ENCODE results near the gene FLAD1. TPM values are rescaled to one million over a fixed set of nuclear protein-coding genes. Genes with fewer than 3 reads are reported as not detected.

Gene FLAD1
- polyA plus RNA-seq, 3 donors, result 26.1 to 34.1 (median 31.6) TPM

GRCh38 chr1:154961207-154962155 lies 21.7 kb upstream of the FLAD1 start, which contains the start of gene PYGO2:
PYGO2 (minus strand) TSS chr1:154961782; CDS start chr1:154961576, 206 bp downstream.
- peak in 7 of 11 donors; percentile 68 to 85 (median 75) for DNase-seq (ENCODE audit: extremely low read depth in 1 of 11, low read depth in 9 of 11, low spot score in 4 of 11)

DNA sequence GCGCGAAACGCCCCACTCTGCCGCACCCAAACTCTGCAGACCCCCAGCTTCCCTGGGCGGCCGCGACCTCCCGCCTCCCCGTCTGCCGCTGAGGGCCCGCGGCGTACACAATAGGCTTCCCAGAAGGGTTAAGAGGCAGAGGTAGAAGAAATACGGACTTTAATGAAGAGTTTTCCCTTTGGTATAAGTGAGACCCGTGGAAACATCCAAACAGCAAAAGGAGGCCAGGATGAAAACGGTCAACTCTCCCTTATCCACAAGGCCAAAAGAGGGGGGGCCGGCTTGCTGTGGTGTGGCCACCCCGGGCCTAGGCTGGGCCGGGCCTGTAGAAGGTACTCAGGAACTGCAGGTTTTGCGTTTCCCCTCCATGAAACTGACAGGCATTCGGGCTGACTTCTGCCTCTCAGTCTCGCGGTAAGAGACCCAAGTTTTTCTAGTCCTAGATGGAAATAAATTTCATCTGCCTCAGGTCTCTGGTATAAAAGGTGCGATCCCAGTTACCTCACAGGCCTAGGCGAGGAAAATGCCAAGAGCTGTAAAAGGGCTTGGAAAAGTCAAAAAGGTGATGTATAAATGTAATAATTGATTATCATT lies 20.9 kb upstream of the FLAD1 start:
- DNase-seq (ENCODE audit: extremely low read depth in 1 of 11, low read depth in 9 of 11, low spot score in 4 of 11), result no peak

DNA sequence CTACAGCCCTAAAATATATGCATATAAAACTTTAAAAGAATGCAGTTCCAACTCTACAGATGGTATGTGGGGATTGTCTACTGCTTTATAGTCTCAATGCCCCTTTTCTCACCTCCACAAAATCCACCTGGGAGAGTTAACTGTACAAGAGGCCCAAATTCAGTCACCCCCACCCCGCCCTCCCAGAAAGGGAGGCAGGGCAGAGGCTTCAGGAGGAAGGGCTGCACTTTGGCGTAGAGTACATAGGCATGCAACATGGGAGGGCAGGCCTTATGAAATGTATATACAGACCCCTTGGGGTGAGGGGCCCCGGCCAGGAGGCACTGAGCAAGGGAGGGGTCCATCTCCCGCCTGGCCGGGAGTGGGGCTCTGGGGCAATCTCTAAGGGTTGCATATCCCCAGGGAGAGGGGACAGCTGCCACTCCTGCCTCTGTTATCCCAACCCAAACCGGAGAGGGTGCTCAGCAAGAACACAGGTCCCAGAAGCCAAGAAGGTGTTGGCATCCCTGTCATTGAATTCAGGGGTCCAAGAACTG lies 20.3 kb upstream of the FLAD1 start:
- no peak for DNase-seq (ENCODE audit: extremely low read depth in 1 of 11, low read depth in 9 of 11, low spot score in 4 of 11)

GRCh38 chr1:154963643-154964042 lies 19.5 kb upstream of the FLAD1 start:
- DNase-seq (ENCODE audit: extremely low read depth in 1 of 11, low read depth in 9 of 11, low spot score in 4 of 11), result no peak

DNA sequence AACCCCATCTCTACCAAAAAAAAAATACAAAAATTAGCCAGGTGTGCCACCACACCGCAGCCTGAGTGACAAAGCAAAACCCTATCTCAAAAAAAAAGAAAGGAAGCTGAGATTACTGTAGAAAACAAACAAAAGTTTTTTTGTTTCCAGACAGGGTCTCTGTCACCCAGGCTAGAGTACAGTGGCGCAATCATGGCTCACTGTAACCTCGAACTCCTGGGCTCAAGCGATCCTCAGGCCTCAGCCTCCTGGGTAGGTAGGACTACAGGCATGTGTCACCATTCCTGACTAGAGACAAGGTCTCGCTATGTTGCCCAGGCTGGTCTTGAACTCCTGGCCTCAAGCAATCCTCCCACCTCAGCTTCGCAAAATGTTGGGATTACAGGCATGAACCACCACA lies 18.8 kb upstream of the FLAD1 start:
- no peak for DNase-seq (ENCODE audit: extremely low read depth in 1 of 11, low read depth in 9 of 11, low spot score in 4 of 11)

DNA sequence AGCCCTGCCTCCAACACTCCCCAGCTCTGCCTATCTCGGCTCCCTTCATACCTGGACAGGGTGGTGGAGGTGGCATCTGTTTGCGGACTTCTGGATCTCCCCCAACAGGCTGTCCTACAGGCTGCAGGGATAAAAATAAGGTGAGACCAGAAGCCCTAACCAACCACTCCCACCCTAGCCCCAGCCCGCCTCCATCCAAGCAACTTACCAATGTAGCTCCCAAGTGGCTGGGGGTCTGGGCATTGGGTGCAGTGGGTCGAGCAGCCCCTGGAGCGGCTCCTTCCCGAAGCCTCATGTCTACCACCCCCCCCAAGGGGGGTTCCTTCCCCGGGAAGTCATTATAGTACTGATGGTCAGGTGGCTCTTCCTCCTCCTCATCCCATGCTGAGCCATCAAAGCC lies 17.0 kb upstream of the FLAD1 start:
- no peak for DNase-seq (ENCODE audit: extremely low read depth in 1 of 11, low read depth in 9 of 11, low spot score in 4 of 11)

GRCh38 chr1:154967331-154967950 lies 15.7 kb upstream of the FLAD1 start:
- no peak for DNase-seq (ENCODE audit: extremely low read depth in 1 of 11, low read depth in 9 of 11, low spot score in 4 of 11)

DNA sequence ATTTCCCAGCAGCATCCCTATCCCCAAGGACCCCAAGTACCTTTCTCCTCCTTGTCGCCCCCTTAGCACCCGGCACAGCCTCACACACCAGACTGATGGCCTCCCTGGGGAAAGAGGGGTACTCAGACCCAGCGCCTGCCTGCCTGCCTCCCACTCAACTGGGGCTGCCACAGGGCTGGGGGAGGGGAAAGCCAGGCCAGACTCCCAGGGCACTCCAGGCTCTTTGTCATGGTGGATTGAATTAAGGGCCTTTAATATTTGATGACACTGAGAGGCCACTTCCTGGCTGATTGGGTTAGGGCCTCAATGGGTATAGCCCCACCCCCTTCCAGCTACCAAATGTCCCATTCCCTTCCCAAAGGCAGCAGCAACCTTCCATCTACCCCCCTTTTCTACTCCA lies 14.4 kb upstream of the FLAD1 start:
- no peak for DNase-seq (ENCODE audit: extremely low read depth in 1 of 11, low read depth in 9 of 11, low spot score in 4 of 11)

DNA sequence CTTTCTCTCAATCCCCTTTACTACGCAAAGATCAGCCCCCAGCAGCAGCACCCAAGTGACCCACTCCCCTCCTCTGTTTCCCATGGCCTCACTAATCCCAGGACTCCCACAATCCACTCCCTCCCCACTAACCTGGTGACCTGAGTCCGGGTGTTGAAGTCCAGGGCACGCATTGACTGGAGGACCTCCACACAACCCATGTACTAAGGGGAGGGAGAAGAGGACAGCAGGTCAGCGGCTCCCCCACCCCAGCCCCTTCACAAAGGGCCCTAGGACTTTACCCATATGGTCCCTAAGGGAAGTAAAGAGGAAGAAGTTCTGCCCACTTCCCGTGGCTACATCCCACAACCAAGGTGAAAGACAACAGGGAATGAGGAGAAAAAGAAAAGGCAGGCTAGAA lies 13.9 kb upstream of the FLAD1 start:
- DNase-seq (ENCODE audit: extremely low read depth in 1 of 11, low read depth in 9 of 11, low spot score in 4 of 11), result no peak

DNA sequence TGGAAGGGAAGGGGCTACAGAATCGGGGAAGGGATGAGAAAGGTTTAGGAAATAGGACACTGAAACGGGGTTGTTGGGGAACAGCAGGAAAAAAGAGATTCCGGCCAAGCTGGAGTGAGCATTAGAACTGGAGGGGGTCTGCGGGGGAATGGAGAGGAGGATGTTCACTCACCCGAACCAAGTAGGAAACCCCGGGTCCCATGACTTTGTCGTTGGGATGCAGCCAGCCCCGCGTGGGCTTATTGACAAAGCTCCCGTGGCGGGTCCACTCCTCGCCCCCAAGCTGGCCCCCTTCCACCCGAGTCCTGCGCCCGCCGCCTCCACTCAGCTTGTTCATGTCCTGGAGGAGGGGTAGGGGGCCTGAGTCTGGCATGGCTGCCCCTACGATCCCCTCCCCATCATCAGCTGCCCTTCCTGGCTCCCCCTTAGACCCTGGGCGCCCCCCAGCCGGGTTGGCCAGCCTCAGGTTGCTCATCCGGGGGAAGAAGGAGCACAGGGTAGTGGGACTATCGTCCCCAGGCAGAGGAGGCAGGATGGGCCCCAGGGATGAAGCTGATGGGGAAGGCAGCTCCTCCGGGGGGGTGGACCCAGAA lies 13.2 kb upstream of the FLAD1 start:
- no peak for DNase-seq (ENCODE audit: extremely low read depth in 1 of 11, low read depth in 9 of 11, low spot score in 4 of 11)

GRCh38 chr1:154970631-154971340 lies 12.4 kb upstream of the FLAD1 start, which contains the start of gene SHC1:
SHC1 (minus strand) TSS chr1:154970747; CDS start chr1:154970526, 221 bp downstream.
- peak in 10 of 11 donors; percentile 67 to 88 (median 81) for DNase-seq (ENCODE audit: extremely low read depth in 1 of 11, low read depth in 9 of 11, low spot score in 4 of 11)

DNA sequence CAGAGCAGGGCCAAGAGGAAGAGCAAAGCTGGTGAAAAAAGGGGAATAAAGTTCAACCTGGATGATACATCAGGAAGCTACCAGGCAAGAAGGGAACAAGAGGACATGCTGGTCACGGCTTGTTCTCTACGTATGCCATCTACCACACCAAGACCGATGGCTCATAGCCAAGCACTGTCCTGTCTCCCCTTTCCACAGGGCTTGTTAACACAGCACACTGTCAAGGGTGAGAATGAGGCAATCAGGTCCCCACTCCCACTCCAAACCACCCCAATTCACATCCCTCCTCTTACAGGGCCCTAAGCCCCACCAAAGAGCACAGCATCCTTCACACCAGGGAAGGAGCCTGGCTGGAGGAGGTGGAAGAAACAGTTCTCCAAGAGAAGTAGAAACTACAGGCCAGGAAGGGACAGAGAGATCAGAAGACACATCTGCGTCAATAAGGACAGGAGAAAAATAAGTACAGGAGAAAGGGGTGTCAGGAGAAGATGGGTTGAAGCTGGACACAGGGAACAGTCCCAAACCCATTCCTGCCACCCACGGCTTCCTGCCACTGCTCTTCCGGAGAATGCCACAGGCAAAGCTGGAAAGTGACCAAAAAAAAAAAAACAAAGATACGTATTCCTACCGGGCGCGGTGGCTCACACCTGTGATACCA lies 11.7 kb upstream of the FLAD1 start:
- no peak for DNase-seq (ENCODE audit: extremely low read depth in 1 of 11, low read depth in 9 of 11, low spot score in 4 of 11)

GRCh38 chr1:154972213-154972516 lies 11.0 kb upstream of the FLAD1 start:
- DNase-seq (ENCODE audit: extremely low read depth in 1 of 11, low read depth in 9 of 11, low spot score in 4 of 11), result no peak

DNA sequence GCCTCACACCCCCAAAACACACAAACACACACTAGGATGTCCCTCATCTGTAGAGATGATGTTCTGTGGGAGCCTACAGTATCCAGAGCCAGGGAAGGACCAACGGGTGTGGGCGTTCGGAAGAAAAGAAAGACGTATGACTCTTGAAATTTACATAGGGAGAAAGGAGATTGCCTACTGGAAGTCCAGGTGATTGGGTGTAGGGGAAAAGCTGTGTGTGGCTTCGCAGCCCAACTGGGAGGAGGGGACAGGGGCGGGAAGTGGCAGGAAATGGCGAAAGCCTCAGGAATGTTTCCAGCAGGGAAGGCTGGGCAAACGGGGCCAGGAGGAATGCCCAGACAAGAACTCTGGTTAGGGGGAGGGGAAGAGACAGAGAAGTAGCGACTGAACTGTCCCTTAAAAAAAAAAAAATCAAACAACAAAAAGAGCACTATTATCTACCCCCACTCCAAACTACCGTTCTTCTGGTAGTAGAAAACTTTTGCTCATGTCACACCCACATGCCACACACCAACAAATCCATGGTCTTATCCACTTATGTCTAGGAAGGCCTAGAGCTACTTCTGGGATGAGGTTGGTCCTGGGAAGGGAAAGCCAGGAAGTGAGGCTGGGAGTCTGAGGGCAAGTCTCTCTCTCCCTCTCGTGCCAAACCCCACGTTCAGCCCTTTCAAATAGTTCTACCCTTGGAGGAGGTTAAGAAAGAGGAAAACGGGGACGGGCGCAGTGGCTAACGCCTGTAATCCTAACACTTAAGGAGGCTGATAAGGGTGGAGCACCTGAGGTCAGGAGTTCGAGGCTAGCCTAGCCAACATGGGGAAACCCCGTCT lies 10.4 kb upstream of the FLAD1 start:
- peak in 1 of 11 donors; percentile 27 for DNase-seq (ENCODE audit: extremely low read depth in 1 of 11, low read depth in 9 of 11, low spot score in 4 of 11)

- peak in 10 of 11 donors; percentile 83 to 96 (median 92) for DNase-seq (ENCODE audit: extremely low read depth in 1 of 11, low read depth in 9 of 11, low spot score in 4 of 11)
Observed at GRCh38 chr1:154973344-154974101, 9.6 kb upstream of the FLAD1 start.

GRCh38 chr1:154974102-154974807 lies 8.9 kb upstream of the FLAD1 start, which contains the start of gene CKS1B:
CKS1B (plus strand) TSS chr1:154974681; CDS start chr1:154974746, 65 bp downstream.
- peak; percentile 98 to 100 (median 99) for DNase-seq (ENCODE audit: extremely low read depth in 1 of 11, low read depth in 9 of 11, low spot score in 4 of 11)
